H9 (cell line): ENCODE measurements around the gene TPPP. TPM values are rescaled to one million over a fixed set of nuclear protein-coding genes. Genes with fewer than 3 reads are reported as not detected.

Experiments used
- DNase-seq: peaks from one replicate; pipeline ENCODE4 v3.0.0-alpha.2; 2017
- H2AFZ ChIP-seq: one replicate; pipeline ENCODE4 v1.6.1; 2013; ENCODE audit warnings: mild to moderate bottlenecking, low read length, control low read depth, moderate library complexity
- H2AK5ac ChIP-seq: 2 replicates; pipeline ENCODE4 v1.6.1; 2013; ENCODE audit warnings: low read length, control low read depth, mixed read lengths; ENCODE audit not compliant: insufficient read length
- H2BK120ac ChIP-seq: one replicate; pipeline ENCODE4 v1.6.1; 2013; ENCODE audit warnings: low read depth, mild to moderate bottlenecking, low read length, control low read depth, inconsistent platforms; ENCODE audit not compliant: poor library complexity, severe bottlenecking
- H2BK12ac ChIP-seq: 2 replicates; pipeline ENCODE4 v1.6.1; 2013; ENCODE audit warnings: low read length, control low read depth, mixed read lengths, low read depth; ENCODE audit not compliant: insufficient read length
- H2BK15ac ChIP-seq: 2 replicates; pipeline ENCODE4 v1.6.1; 2013; ENCODE audit warnings: low read depth, low read length, control low read depth
- H2BK20ac ChIP-seq: one replicate; pipeline ENCODE4 v1.6.1; 2013; ENCODE audit warnings: low read depth, mild to moderate bottlenecking, low read length, control low read depth, inconsistent platforms; ENCODE audit not compliant: poor library complexity, severe bottlenecking
- H2BK5ac ChIP-seq: 2 replicates; pipeline ENCODE4 v1.6.1; 2013; ENCODE audit warnings: low read length, control low read depth, mixed read lengths; ENCODE audit not compliant: insufficient read length
- H3K14ac ChIP-seq: 2 replicates; pipeline ENCODE4 v1.6.1; 2013; ENCODE audit warnings: low read length, control low read depth; ENCODE audit not compliant: insufficient read depth
- H3K18ac ChIP-seq: 2 replicates; pipeline ENCODE4 v1.6.1; 2013; ENCODE audit warnings: low read depth, mild to moderate bottlenecking, mixed read lengths, low read length, control low read depth; ENCODE audit not compliant: insufficient read length
- H3K23ac ChIP-seq: 2 replicates; pipeline ENCODE4 v1.6.1; 2013; ENCODE audit warnings: low read length, control low read depth, mixed read lengths, low read depth; ENCODE audit not compliant: insufficient read length
- H3K23me2 ChIP-seq: 2 replicates; pipeline ENCODE4 v1.6.1; 2013; ENCODE audit warnings: low read depth, mild to moderate bottlenecking, mixed read lengths, low read length, control low read depth; ENCODE audit not compliant: insufficient read length, poor library complexity, severe bottlenecking
- H3K27ac ChIP-seq: 2 replicates; pipeline ENCODE4 v1.5.1; 2013; ENCODE audit warnings: low read length, control low read depth, mixed read lengths, low read depth; ENCODE audit not compliant: insufficient read length
- H3K27me3 ChIP-seq: 2 replicates; pipeline ENCODE4 v1.6.1; 2013; ENCODE audit warnings: low read length, control low read depth, inconsistent platforms; ENCODE audit not compliant: insufficient read depth
- H3K4ac ChIP-seq: 2 replicates; pipeline ENCODE4 v1.6.1; 2013; ENCODE audit warnings: low read depth, mild to moderate bottlenecking, control low read depth, inconsistent platforms, low read length, moderate library complexity
- H3K4me1 ChIP-seq: 2 replicates; pipeline ENCODE4 v1.6.1; 2013; ENCODE audit warnings: low read length, control low read depth, inconsistent platforms; ENCODE audit not compliant: insufficient read depth
- H3K4me2 ChIP-seq: 2 replicates; pipeline ENCODE4 v1.6.1; 2013; ENCODE audit warnings: low read length, control low read depth, mixed read lengths; ENCODE audit not compliant: insufficient read length, insufficient read depth
- H3K56ac ChIP-seq: 2 replicates; pipeline ENCODE4 v1.6.1; 2013; ENCODE audit warnings: low read depth, mild to moderate bottlenecking, mixed read lengths, low read length, control low read depth; ENCODE audit not compliant: insufficient read length
- H3K79me1 ChIP-seq: 2 replicates; pipeline ENCODE4 v1.6.1; 2013; ENCODE audit warnings: low read depth, mild to moderate bottlenecking, moderate library complexity, low read length, control low read depth, inconsistent platforms; ENCODE audit not compliant: insufficient read depth, poor library complexity, severe bottlenecking
- H3K79me2 ChIP-seq: 2 replicates; pipeline ENCODE4 v1.6.1; 2013; ENCODE audit warnings: low read length, control low read depth, inconsistent platforms; ENCODE audit not compliant: insufficient read depth
- H3K9ac ChIP-seq: 2 replicates; pipeline ENCODE4 v1.6.1; 2013; ENCODE audit warnings: low read length, control low read depth, mixed read lengths; ENCODE audit not compliant: insufficient read length; ENCODE audit errors: extremely low read depth
- H3K9me3 ChIP-seq: one replicate; pipeline ENCODE4 v1.6.1; 2013; ENCODE audit warnings: low read depth, low read length, inconsistent platforms; ENCODE audit not compliant: control insufficient read depth
- H3T11ph ChIP-seq: one replicate; pipeline ENCODE4 v1.6.1; 2013; ENCODE audit warnings: mild to moderate bottlenecking, low read length, control low read depth, inconsistent platforms
- H4K20me1 ChIP-seq: one replicate; pipeline ENCODE4 v1.6.1; 2013; ENCODE audit not compliant: control insufficient read depth, insufficient read length, insufficient read depth
- H4K5ac ChIP-seq: 2 replicates; pipeline ENCODE4 v1.6.1; 2013; ENCODE audit warnings: low read depth, mild to moderate bottlenecking, mixed read lengths, low read length, control low read depth; ENCODE audit not compliant: insufficient read length
- H4K8ac ChIP-seq: replicated peaks from 2 replicates; pipeline ENCODE4 v1.6.1; 2013; ENCODE audit warnings: low read length, control low read depth, mixed read lengths, low read depth; ENCODE audit not compliant: insufficient read length
- H4K91ac ChIP-seq: 2 replicates; pipeline ENCODE4 v1.6.1; 2013; ENCODE audit warnings: low read depth, mild to moderate bottlenecking, moderate library complexity, mixed read lengths, low read length, control low read depth; ENCODE audit not compliant: insufficient read length
- H3K27ac Mint-ChIP-seq, 3 experiments: 2 replicates in 2 of 3; 3 replicates in 1 of 3; pipeline ENCODE4 v1.8.0; 2020 to 2021; ENCODE audit warnings: mixed read lengths in 3 of 3, mild to moderate bottlenecking in 1 of 3, moderate library complexity in 1 of 3
- H3K27me3 Mint-ChIP-seq: 2 replicates; pipeline ENCODE4 v1.8.0; 2021; ENCODE audit warnings: low read depth, mild to moderate bottlenecking, moderate library complexity, mixed read lengths
- H3K36me3 Mint-ChIP-seq, 3 experiments: 2 replicates in 2 of 3; 3 replicates in 1 of 3; pipeline ENCODE4 v1.8.0; 2020 to 2021; ENCODE audit warnings: low read depth in 3 of 3, mixed read lengths in 3 of 3; ENCODE audit not compliant: insufficient read depth in 1 of 3
- H3K4me1 Mint-ChIP-seq, 2 experiments: 2 replicates each; pipeline ENCODE4 v1.8.0; 2020; ENCODE audit warnings: mixed read lengths in 2 of 2
- H3K4me3 Mint-ChIP-seq, 2 experiments: 2 replicates in 1 of 2; 3 replicates in 1 of 2; pipeline ENCODE4 v1.8.0; 2020 to 2021; ENCODE audit warnings: mild to moderate bottlenecking in 2 of 2, mixed read lengths in 2 of 2, moderate library complexity in 1 of 2
- H3K9me3 Mint-ChIP-seq, 2 experiments: 2 replicates in 1 of 2; 3 replicates in 1 of 2; pipeline ENCODE4 v1.8.0; 2020; ENCODE audit warnings: mild to moderate bottlenecking in 2 of 2, mixed read lengths in 2 of 2, moderate library complexity in 1 of 2
- CTCF ChIP-seq: fragments of 200-600 bp; sonication (generic); conservative IDR thresholded peaks from 3 replicates; pipeline ENCODE4 v1.8.0; 2021; ENCODE audit warnings: antibody characterized with exemption, mild to moderate bottlenecking
- WGBS: extraction: QIAGEN DNeasy Blood & Tissue Kit; methylation state at CpG from one replicate; pipeline ENCODE4 v1.1.7; 2013; ENCODE audit warnings: missing lambda C conversion rate, low lambda C conversion rate, mixed read lengths; ENCODE audit not compliant: insufficient read length; ENCODE audit errors: extremely low coverage; 5-methylcytosine and 5-hydroxymethylcytosine counted together
- total RNA-seq: library from RNA; stranded (reverse); gene quantifications from 2 replicates; pipeline ENCODE4 v1.2.1, GENCODE V29; 2021

The TPPP gene
- total RNA-seq, 1 experiment from 2014 or later, result 0.44 TPM

GRCh38 chr5:670396-671270 is 22.5 kb downstream of the TPPP start:
- Histone ChIP-seq H3K56ac (no peak overlapping the region), H3T11ph (no peak overlapping the region), H4K91ac (no peak overlapping the region), H2BK20ac (no peak overlapping the region), H3K79me2 (no peaks in the 10 kb centered on the region), H2BK5ac (no peak overlapping the region), H3K4ac (no peak overlapping the region), H3K14ac (no peak overlapping the region), H3K23ac (no peak overlapping the region), H3K79me1 (no peaks in the 10 kb centered on the region), H3K23me2 (no peaks in the 10 kb centered on the region), H3K18ac (no peak overlapping the region), H3K27me3 (no peaks in the 10 kb centered on the region), H2BK15ac (no peak overlapping the region), H4K20me1 (no peaks in the 10 kb centered on the region), H3K9ac (no peak overlapping the region), H2AK5ac (no peak overlapping the region), H4K8ac (no peak overlapping the region), H4K5ac (no peak overlapping the region), H3K4me2 (no peak overlapping the region), H3K4me1 (no peaks in the 10 kb centered on the region), H3K9me3 (no peaks in the 10 kb centered on the region), H3K27ac (no peak overlapping the region), H2BK120ac (no peak overlapping the region), H2AFZ (no peak overlapping the region), H2BK12ac (no peak overlapping the region)
- H3K27me3 Mint-ChIP-seq, result peaks cover 22% of the 10 kb centered on the region
- peaks cover 5 to 9% of the 10 kb centered on the region in 2 experiments for H3K4me1 Mint-ChIP-seq
- no CpG with 5 or more reads among the region's 33 CpGs for WGBS
- peaks cover 5 to 12% (median 12%) of the 10 kb centered on the region in 3 experiments; a peak in 6 of 7 replicates for H3K36me3 Mint-ChIP-seq
- DNase-seq, result peak; percentile 25
- H3K9me3 Mint-ChIP-seq, result no peaks in the 10 kb centered on the region
- no peak for TF ChIP-seq CTCF
- no peak overlapping the region for H3K27ac Mint-ChIP-seq
- H3K4me3 Mint-ChIP-seq, result no peak overlapping the region
